Endothelial cell (in vitro differentiated cells): ENCODE results near the gene FOXK1. TPM values are rescaled to one million over a fixed set of nuclear protein-coding genes. Genes with fewer than 3 reads are reported as not detected.

Experiments used
- DNase-seq: peaks from one replicate; pipeline ENCODE4 v3.0.0; 2021; ENCODE audit warnings: low spot score
- H3K27ac Mint-ChIP-seq: one replicate; pipeline ENCODE4 v1.8.0; 2021; ENCODE audit warnings: mixed read lengths, inconsistent platforms; ENCODE audit not compliant: unreplicated experiment
- H3K27me3 Mint-ChIP-seq: one replicate; pipeline ENCODE4 v1.8.0; 2021; ENCODE audit warnings: mild to moderate bottlenecking, moderate library complexity, mixed read lengths, inconsistent platforms; ENCODE audit not compliant: unreplicated experiment
- H3K36me3 Mint-ChIP-seq: one replicate; pipeline ENCODE4 v1.8.0; 2021; ENCODE audit warnings: mild to moderate bottlenecking, low read depth, mixed read lengths, inconsistent platforms; ENCODE audit not compliant: unreplicated experiment
- H3K4me1 Mint-ChIP-seq: one replicate; pipeline ENCODE4 v1.8.0; 2021; ENCODE audit warnings: mild to moderate bottlenecking, mixed read lengths, inconsistent platforms; ENCODE audit not compliant: unreplicated experiment
- H3K4me3 Mint-ChIP-seq: one replicate; pipeline ENCODE4 v1.8.0; 2021; ENCODE audit warnings: mild to moderate bottlenecking, mixed read lengths, inconsistent platforms; ENCODE audit not compliant: unreplicated experiment
- H3K9me3 Mint-ChIP-seq: one replicate; pipeline ENCODE4 v1.8.0; 2021; ENCODE audit warnings: mixed read lengths, inconsistent platforms; ENCODE audit not compliant: unreplicated experiment
- total RNA-seq: library from RNA; stranded (reverse); fragmentation: NEBNext Ultra II Directional; extraction: Animal tissue kit (Norgen Biotek cat#: 25700); gene quantifications from one replicate; pipeline ENCODE4 v1.2.1, GENCODE V29; 2021; ENCODE audit not compliant: unreplicated experiment
- TF ChIP-seq, protein P1 (sequence below): fragments of 200-600 bp; sonication (generic); IDR thresholded peaks from one replicate; pipeline ENCODE4 v1.5.0; 2021; ENCODE audit warnings: antibody characterized with exemption; ENCODE audit not compliant: unreplicated experiment

FOXK1 gene
- total RNA-seq, 1 donor from 2014 or later = 73.8 TPM

DNA sequence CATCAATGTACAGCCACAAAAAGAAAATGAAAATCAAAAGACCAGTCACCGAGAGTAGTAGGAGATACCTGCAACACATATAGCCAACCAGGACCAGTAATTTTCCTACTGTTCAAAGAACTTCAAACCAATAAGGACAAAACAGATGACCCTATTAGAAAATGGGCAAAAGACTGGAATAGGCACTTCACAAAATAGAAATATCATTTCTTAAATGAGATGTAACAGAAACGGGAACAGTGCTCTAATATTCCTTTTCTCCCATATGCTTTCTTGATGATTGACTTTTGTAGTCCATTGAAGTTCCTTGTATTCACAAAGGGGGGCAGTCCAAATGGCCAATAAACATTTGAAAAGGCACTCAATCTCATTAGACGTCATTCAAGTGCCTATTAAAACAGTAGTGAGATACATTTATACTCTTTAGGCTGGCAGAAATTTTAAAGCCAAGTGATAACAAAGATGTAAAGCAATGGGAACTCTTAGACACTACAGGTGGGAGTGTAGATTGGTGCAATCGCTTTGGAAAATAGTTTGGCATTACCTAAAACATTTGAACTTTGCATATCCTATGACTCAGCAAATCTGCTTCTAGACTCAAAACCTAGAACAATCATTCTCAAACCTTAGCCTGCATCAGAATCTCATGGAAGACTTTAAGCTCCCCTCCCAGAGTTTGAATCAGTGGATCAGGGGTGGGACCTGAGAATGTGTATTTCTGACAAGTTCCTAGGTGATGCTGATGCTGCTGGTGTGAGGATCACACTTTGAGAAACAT lies 24.3 kb upstream of the FOXK1 start:
- Mint-ChIP-seq H3K27me3 (no peaks in the 10 kb centered on the region), H3K36me3 (peaks cover 5% of the 10 kb centered on the region), H3K27ac (no peak overlapping the region), H3K4me3 (no peak overlapping the region), H3K9me3 (peaks cover 10% of the 10 kb centered on the region), H3K4me1 (peaks cover 4% of the 10 kb centered on the region)
- DNase-seq = no peak
- TF ChIP-seq, protein P1, sequence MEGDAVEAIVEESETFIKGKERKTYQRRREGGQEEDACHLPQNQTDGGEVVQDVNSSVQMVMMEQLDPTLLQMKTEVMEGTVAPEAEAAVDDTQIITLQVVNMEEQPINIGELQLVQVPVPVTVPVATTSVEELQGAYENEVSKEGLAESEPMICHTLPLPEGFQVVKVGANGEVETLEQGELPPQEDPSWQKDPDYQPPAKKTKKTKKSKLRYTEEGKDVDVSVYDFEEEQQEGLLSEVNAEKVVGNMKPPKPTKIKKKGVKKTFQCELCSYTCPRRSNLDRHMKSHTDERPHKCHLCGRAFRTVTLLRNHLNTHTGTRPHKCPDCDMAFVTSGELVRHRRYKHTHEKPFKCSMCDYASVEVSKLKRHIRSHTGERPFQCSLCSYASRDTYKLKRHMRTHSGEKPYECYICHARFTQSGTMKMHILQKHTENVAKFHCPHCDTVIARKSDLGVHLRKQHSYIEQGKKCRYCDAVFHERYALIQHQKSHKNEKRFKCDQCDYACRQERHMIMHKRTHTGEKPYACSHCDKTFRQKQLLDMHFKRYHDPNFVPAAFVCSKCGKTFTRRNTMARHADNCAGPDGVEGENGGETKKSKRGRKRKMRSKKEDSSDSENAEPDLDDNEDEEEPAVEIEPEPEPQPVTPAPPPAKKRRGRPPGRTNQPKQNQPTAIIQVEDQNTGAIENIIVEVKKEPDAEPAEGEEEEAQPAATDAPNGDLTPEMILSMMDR = no peak

DNA sequence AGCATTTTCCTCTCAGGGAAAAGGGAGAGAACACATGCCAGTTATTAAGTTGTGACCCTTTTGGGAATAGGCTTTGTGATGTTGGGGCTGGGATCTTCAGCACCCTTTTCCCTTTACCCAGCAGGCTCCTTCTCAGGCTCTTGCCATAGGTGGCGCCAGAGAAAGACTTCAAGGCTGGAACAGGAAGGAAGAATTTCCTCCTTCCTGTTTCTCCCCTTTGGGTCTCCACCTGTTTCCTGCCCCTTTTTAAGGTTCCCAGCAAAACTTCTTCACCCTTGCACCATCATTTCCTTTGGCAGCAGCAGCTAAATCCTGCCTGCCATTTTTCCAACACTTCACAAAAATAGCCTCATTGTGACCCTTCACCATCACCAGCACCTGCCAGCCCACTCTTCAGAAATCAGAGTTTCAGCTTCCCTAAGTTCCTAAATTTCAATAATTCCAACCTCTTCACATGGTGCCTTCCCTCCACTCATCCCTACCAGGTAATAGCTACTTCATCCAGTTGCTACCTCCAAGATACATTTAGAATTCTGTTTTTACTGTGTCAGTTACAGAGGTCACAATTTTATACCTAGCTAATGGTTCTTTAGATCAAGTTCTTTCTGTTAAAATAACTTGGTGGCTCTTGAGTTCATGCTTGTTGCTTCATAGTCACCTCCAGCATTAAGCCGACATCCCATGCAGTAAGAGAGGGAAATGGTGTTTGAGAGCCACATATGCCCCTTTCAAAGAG lies 22.4 kb upstream of the FOXK1 start:
- Mint-ChIP-seq H3K27me3 (no peaks in the 10 kb centered on the region), H3K4me1 (peaks cover 4% of the 10 kb centered on the region), H3K27ac (peak overlapping the region; percentile 37), H3K36me3 (peaks cover 5% of the 10 kb centered on the region), H3K4me3 (no peak overlapping the region), H3K9me3 (peaks cover 9% of the 10 kb centered on the region)
- TF ChIP-seq, protein P1 = no peak
- DNase-seq = peak; percentile 22

DNA sequence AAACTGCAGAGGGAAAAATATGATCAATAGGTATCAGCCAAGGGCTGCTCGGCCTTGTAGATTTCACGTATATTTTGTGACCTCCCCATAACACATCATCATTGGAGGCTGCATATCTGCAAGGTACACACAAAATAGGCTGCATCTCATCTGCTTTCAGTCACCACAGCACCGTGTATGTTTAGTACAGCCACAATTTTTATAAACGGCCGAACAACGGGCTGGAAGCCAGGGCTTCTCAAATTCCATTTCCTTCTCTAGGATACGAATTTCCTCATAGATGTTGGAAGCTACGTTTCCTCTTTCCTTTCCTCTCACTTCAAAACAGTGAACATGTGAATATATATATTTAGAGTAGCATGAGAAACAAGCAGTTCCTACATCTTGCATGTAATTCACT lies 20.2 kb upstream of the FOXK1 start:
- H3K4me3 Mint-ChIP-seq = no peak overlapping the region

DNA sequence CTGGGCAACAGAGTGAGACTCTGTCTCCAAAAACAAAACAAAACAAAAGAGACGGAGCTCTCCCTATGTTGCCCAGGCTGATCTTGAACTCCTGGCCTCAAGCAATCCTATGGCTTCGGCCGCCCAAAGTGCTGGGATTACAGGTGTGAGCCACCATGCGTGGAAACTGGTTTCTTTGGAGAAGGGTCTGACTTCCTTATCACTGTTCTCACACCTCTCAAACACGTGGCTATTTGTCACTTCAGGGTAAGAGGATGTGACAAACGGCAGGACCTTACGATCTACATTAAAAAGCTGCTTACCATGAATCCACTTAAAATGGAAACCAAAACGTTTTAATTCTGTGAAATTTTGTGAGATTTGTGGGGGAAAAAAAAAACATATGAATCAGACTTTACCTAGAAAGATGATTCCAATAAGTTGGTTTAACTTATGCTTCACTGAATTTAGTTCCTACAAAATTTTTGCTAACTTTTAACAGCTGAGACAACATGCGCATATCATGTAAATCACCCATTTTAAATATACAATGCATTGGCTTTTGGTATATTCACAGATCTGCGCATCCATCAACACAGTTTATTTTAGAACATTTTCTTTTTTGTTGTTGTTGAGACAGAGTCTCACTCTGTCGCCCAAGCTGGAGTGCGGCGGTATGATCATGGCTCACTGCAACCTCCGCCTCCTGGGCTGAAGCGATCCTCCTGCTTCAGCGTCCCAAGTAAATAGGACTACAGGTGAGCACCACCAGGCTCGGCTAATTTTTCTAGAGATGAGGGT lies 18.7 kb upstream of the FOXK1 start:
- H3K9me3 Mint-ChIP-seq = no peaks in the 10 kb centered on the region
- H3K36me3 Mint-ChIP-seq = no peaks in the 10 kb centered on the region
- DNase-seq = no peak
- no peak overlapping the region for H3K4me3 Mint-ChIP-seq
- H3K4me1 Mint-ChIP-seq = peaks cover 7% of the 10 kb centered on the region
- TF ChIP-seq, protein P1 = no peak
- H3K27me3 Mint-ChIP-seq = no peaks in the 10 kb centered on the region
- H3K27ac Mint-ChIP-seq = no peak overlapping the region

More for the DNA sequence above, 20.2 kb upstream of the FOXK1 start:
- TF ChIP-seq, protein P1 = no peak
- Mint-ChIP-seq H3K27me3 (no peaks in the 10 kb centered on the region), H3K9me3 (no peaks in the 10 kb centered on the region), H3K27ac (peak overlapping the region; percentile 6), H3K4me1 (peaks cover 7% of the 10 kb centered on the region), H3K36me3 (no peaks in the 10 kb centered on the region)
- no peak for DNase-seq
